ENCODE data around the gene TPST2. TPM values are rescaled to one million over a fixed set of nuclear protein-coding genes. Genes with fewer than 3 reads are reported as not detected.

Gene TPST2
- total RNA-seq, 2 experiments from 2014 or later, result 30.7 to 33.6 TPM

GRCh38 chr22:26565889-26566288 lies 24.0 kb downstream of the TPST2 start:
- Mint-ChIP-seq H3K4me1 (ENCODE audit: low read depth) (peaks cover 49% of the 10 kb centered on the region), H3K27ac (peak overlapping the region; percentile 22), H3K36me3 (ENCODE audit: low read depth) (peaks cover 7% of the 10 kb centered on the region), H3K4me3 (no peak overlapping the region), H3K27me3 (no peaks in the 10 kb centered on the region), H3K9me3 (no peaks in the 10 kb centered on the region)
- ChIA-PET POLR2A (interaction anchor here (1.0 to 1.2 kb wide), 2 partner anchors 25 to 62 kb away, joined by 3 read pairs; no protein-coding TSS in a partner anchor), CTCF (interaction anchor here (1.0 to 1.1 kb wide), 2 partner anchors 63 to 85 kb away, joined by 3 read pairs; no protein-coding TSS in a partner anchor)
- TF ChIP-seq, protein P1, sequence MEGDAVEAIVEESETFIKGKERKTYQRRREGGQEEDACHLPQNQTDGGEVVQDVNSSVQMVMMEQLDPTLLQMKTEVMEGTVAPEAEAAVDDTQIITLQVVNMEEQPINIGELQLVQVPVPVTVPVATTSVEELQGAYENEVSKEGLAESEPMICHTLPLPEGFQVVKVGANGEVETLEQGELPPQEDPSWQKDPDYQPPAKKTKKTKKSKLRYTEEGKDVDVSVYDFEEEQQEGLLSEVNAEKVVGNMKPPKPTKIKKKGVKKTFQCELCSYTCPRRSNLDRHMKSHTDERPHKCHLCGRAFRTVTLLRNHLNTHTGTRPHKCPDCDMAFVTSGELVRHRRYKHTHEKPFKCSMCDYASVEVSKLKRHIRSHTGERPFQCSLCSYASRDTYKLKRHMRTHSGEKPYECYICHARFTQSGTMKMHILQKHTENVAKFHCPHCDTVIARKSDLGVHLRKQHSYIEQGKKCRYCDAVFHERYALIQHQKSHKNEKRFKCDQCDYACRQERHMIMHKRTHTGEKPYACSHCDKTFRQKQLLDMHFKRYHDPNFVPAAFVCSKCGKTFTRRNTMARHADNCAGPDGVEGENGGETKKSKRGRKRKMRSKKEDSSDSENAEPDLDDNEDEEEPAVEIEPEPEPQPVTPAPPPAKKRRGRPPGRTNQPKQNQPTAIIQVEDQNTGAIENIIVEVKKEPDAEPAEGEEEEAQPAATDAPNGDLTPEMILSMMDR (IDR thresholded peaks at IDR 0.05), result no peak
- peak; percentile 35 for DNase-seq
- no peak for ATAC-seq
- intact Hi-C loops (cut with micrococcal nuclease), result no loop called here

- POLR2A ChIA-PET, result interaction anchor here (0.6 to 1.0 kb wide), 4 partner anchors 10 to 77 kb away, joined by 3 to 4 read pairs (median 3); no protein-coding TSS in a partner anchor
- H3K9me3 Mint-ChIP-seq, result no peaks in the 10 kb centered on the region
Observed at GRCh38 chr22:26565181-26565580, 24.8 kb downstream of the TPST2 start.

DNA sequence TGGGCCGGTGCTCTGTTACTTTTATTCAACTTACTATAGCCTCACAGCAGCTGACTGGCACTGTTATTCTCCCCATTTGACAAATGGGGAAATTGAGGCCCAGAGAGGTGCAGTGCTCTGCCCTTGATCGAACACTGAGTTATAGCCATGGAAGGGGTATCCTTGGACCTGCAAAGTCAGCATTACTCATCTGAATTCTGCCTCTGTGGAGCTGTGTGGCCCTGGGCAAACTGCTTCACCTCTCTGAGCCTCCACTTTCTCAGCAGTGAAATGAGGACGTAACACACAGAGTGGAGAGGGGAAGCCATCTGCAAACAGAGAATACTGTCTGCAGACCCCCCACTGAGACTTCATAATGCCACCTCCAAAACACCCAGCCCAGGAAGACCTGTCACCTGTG lies 25.3 kb downstream of the TPST2 start:
- POLR2A ChIA-PET, result interaction anchor here (0.7 to 1.0 kb wide), 3 partner anchors 10 to 60 kb away, joined by 3 to 4 read pairs (median 3); no protein-coding TSS in a partner anchor
- no peak overlapping the region for H3K4me3 Mint-ChIP-seq
- TF ChIP-seq, protein P1 (IDR thresholded peaks at IDR 0.05), result no peak
- peaks cover 45% of the 10 kb centered on the region for H3K4me1 Mint-ChIP-seq (ENCODE audit: low read depth)
- ATAC-seq, result no peak
- H3K9me3 Mint-ChIP-seq, result no peaks in the 10 kb centered on the region
- peaks cover 7% of the 10 kb centered on the region for H3K36me3 Mint-ChIP-seq (ENCODE audit: low read depth)
- intact Hi-C loops (cut with micrococcal nuclease), result no loop called here
- CTCF ChIA-PET, result interaction anchor here (1.1 to 1.4 kb wide), 2 partner anchors 10 to 86 kb away, joined by 3 read pairs; no protein-coding TSS in a partner anchor
- no peak overlapping the region for H3K27ac Mint-ChIP-seq
- DNase-seq, result no peak
- no peaks in the 10 kb centered on the region for H3K27me3 Mint-ChIP-seq

More at GRCh38 chr22:26565181-26565580, 24.8 kb downstream of the TPST2 start:
- TF ChIP-seq, protein P1 (IDR thresholded peaks at IDR 0.05), result no peak
- no peak overlapping the region for H3K27ac Mint-ChIP-seq
- DNase-seq, result no peak
- H3K27me3 Mint-ChIP-seq, result no peaks in the 10 kb centered on the region
- intact Hi-C loops (cut with micrococcal nuclease), result no loop called here
- CTCF ChIA-PET, result interaction anchor here (1.0 to 1.4 kb wide), 3 partner anchors 11 to 86 kb away, joined by 3 read pairs; no protein-coding TSS in a partner anchor
- H3K4me1 Mint-ChIP-seq (ENCODE audit: low read depth), result peaks cover 45% of the 10 kb centered on the region
- ATAC-seq, result no peak
- H3K36me3 Mint-ChIP-seq (ENCODE audit: low read depth), result peaks cover 7% of the 10 kb centered on the region
- H3K4me3 Mint-ChIP-seq, result no peak overlapping the region

DNA sequence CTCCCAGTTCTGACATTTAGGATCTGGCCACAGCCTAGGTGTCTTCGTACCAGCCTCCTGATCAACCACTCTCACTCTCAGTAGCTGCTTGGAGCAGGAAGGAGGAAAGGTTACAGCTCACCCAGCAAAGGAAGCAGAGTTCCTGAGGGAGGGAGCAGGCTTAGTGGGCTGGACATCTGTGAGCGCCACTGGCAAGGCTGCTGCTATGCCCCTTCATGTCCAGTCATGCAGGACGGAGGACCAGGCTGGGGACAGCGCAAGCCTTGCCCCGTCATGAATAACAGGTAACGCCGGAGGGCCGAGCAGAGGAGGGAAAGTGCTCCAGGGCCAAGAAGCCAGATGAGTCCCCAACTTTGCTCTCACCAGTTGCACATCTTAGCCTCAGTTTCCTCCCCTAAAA lies 25.8 kb downstream of the TPST2 start:
- Mint-ChIP-seq H3K36me3 (ENCODE audit: low read depth) (peaks cover 5% of the 10 kb centered on the region), H3K4me1 (ENCODE audit: low read depth) (peaks cover 48% of the 10 kb centered on the region), H3K27me3 (no peaks in the 10 kb centered on the region), H3K4me3 (no peak overlapping the region), H3K9me3 (no peaks in the 10 kb centered on the region), H3K27ac (no peak overlapping the region)
- intact Hi-C loops (cut with micrococcal nuclease), result no loop called here
- ChIA-PET CTCF (interaction anchor here (1.4 kb wide), 1 partner anchor 10 kb away, joined by 3 read pairs; no protein-coding TSS in a partner anchor), POLR2A (interaction anchor here (0.7 kb wide), 1 partner anchor 1300 kb away, joined by 3 read pairs; no protein-coding TSS in a partner anchor)
- no peak for ATAC-seq
- DNase-seq, result no peak
- TF ChIP-seq, protein P1 (IDR thresholded peaks at IDR 0.05), result no peak

DNA sequence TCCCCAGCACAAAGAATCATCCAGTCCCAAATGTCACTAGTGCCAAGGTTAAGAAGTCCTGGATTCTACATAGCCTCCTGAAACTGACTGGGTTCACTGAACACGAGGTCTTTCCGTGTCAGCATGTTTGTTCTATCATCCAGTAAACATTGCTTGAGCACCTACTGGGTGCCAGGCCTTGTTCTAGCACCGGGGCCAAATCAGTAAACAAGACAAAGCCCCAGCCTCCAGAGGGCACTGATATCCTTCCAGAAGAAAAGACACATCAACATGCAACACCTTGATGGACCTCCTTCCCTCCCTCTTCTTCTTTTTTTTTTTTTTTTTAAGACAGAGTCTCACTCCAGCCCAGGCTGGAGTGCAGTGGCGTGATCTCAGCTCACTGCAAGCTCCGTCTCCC lies 26.9 kb downstream of the TPST2 start:
- no peak for ATAC-seq
- Mint-ChIP-seq H3K27me3 (no peaks in the 10 kb centered on the region), H3K4me1 (ENCODE audit: low read depth) (peaks cover 48% of the 10 kb centered on the region), H3K27ac (peak overlapping the region; percentile 32), H3K4me3 (no peak overlapping the region), H3K36me3 (ENCODE audit: low read depth) (peaks cover 2% of the 10 kb centered on the region), H3K9me3 (no peaks in the 10 kb centered on the region)
- DNase-seq, result peak; percentile 36
- intact Hi-C loops (cut with micrococcal nuclease), result no loop called here
- ChIA-PET POLR2A (no interaction called here), CTCF (no interaction called here)
- TF ChIP-seq, protein P1 (IDR thresholded peaks at IDR 0.05), result no peak
